Measurements from ENCODE around the gene CNTN2.

The CNTN2 gene

GRCh38 chr1:205049479-205049878, 6.5 kb downstream of the CNTN2 start:
- H3K9me3 ChIP-seq (ENCODE audit: insufficient read depth, low read length, severe bottlenecking): no peaks in the 10 kb centered on the region
- peaks cover 7% of the 10 kb centered on the region for H4K20me1 ChIP-seq (ENCODE audit: insufficient read depth, low read length)
- no peaks in the 10 kb centered on the region for H3K79me2 ChIP-seq (ENCODE audit: insufficient read depth, low read length)
- H3K4me2 ChIP-seq (ENCODE audit: insufficient read depth, low read length): no peak overlapping the region
- ATAC-seq (ENCODE audit: insufficient read depth, low read depth) (no peak), DNase-seq (no peak)
- TF ChIP-seq EZH2 (IDR thresholded peaks at IDR 0.05; ENCODE audit: borderline replicate concordance, low read depth, low read length, severe bottlenecking) (no peak), CTCF (IDR thresholded peaks at IDR 0.05; ENCODE audit: borderline replicate concordance, extremely low read depth, low read length, poor library complexity, severe bottlenecking) (no peak)
- peaks cover 34% of the 10 kb centered on the region for H3K27me3 ChIP-seq (ENCODE audit: insufficient read depth, low read length, poor library complexity)
- no peak overlapping the region for H2AFZ ChIP-seq (ENCODE audit: low read depth, low read length)
- H3K27ac ChIP-seq (ENCODE audit: low read length): no peak overlapping the region
- no peaks in the 10 kb centered on the region for H3K36me3 ChIP-seq (ENCODE audit: insufficient read depth, low read length)
- H3K4me3 ChIP-seq (ENCODE audit: low read depth in 1 of 2, low read length in 2 of 2): no peak overlapping the region
- no peak overlapping the region for H3K9ac ChIP-seq (ENCODE audit: low read depth, low read length)
- H3K4me1 ChIP-seq (ENCODE audit: insufficient read depth, low read length): no peaks in the 10 kb centered on the region

- DNase-seq (no peak), ATAC-seq (ENCODE audit: insufficient read depth, low read depth) (no peak)
- Histone ChIP-seq H3K4me2 (ENCODE audit: insufficient read depth, low read length) (no peak overlapping the region), H3K79me2 (ENCODE audit: insufficient read depth, low read length) (no peaks in the 10 kb centered on the region), H3K27ac (ENCODE audit: low read length) (no peak overlapping the region), H3K4me3 (ENCODE audit: low read depth in 1 of 2, low read length in 2 of 2) (no peak overlapping the region), H3K36me3 (ENCODE audit: insufficient read depth, low read length) (no peaks in the 10 kb centered on the region), H3K9me3 (ENCODE audit: insufficient read depth, low read length, severe bottlenecking) (no peaks in the 10 kb centered on the region), H3K9ac (ENCODE audit: low read depth, low read length) (no peak overlapping the region), H4K20me1 (ENCODE audit: insufficient read depth, low read length) (peaks cover 8% of the 10 kb centered on the region), H3K27me3 (ENCODE audit: insufficient read depth, low read length, poor library complexity) (peaks cover 24% of the 10 kb centered on the region), H2AFZ (ENCODE audit: low read depth, low read length) (no peak overlapping the region), H3K4me1 (ENCODE audit: insufficient read depth, low read length) (no peaks in the 10 kb centered on the region)
- TF ChIP-seq CTCF (IDR thresholded peaks at IDR 0.05; ENCODE audit: borderline replicate concordance, extremely low read depth, low read length, poor library complexity, severe bottlenecking) (no peak), EZH2 (IDR thresholded peaks at IDR 0.05; ENCODE audit: borderline replicate concordance, low read depth, low read length, severe bottlenecking) (no peak)
Measured at GRCh38 chr1:205052690-205053089, 9.7 kb downstream of the CNTN2 start.

- Histone ChIP-seq H3K4me3 (ENCODE audit: low read depth in 1 of 2, low read length in 2 of 2) (no peak overlapping the region), H2AFZ (ENCODE audit: low read depth, low read length) (no peak overlapping the region), H3K36me3 (ENCODE audit: insufficient read depth, low read length) (no peaks in the 10 kb centered on the region), H3K27me3 (ENCODE audit: insufficient read depth, low read length, poor library complexity) (peaks cover 20% of the 10 kb centered on the region), H3K9me3 (ENCODE audit: insufficient read depth, low read length, severe bottlenecking) (no peaks in the 10 kb centered on the region), H3K79me2 (ENCODE audit: insufficient read depth, low read length) (no peaks in the 10 kb centered on the region), H3K4me2 (ENCODE audit: insufficient read depth, low read length) (no peak overlapping the region), H3K4me1 (ENCODE audit: insufficient read depth, low read length) (no peaks in the 10 kb centered on the region), H3K27ac (ENCODE audit: low read length) (no peak overlapping the region), H4K20me1 (ENCODE audit: insufficient read depth, low read length) (peaks cover 8% of the 10 kb centered on the region), H3K9ac (ENCODE audit: low read depth, low read length) (no peak overlapping the region)
- DNase-seq: no peak
- ATAC-seq (ENCODE audit: insufficient read depth, low read depth): no peak
- TF ChIP-seq CTCF (IDR thresholded peaks at IDR 0.05; ENCODE audit: borderline replicate concordance, extremely low read depth, low read length, poor library complexity, severe bottlenecking) (no peak), EZH2 (IDR thresholded peaks at IDR 0.05; ENCODE audit: borderline replicate concordance, low read depth, low read length, severe bottlenecking) (no peak)
Measured at GRCh38 chr1:205053296-205053695, 10.3 kb downstream of the CNTN2 start.

GRCh38 chr1:205054013-205054412, 11.0 kb downstream of the CNTN2 start:
- H3K9me3 ChIP-seq (ENCODE audit: insufficient read depth, low read length, severe bottlenecking): no peaks in the 10 kb centered on the region
- H3K9ac ChIP-seq (ENCODE audit: low read depth, low read length): no peak overlapping the region
- H3K4me3 ChIP-seq (ENCODE audit: low read depth in 1 of 2, low read length in 2 of 2): no peak overlapping the region
- no peaks in the 10 kb centered on the region for H3K36me3 ChIP-seq (ENCODE audit: insufficient read depth, low read length)
- H3K27ac ChIP-seq (ENCODE audit: low read length): no peak overlapping the region
- no peak overlapping the region for H2AFZ ChIP-seq (ENCODE audit: low read depth, low read length)
- H3K4me2 ChIP-seq (ENCODE audit: insufficient read depth, low read length): no peak overlapping the region
- DNase-seq: no peak
- H4K20me1 ChIP-seq (ENCODE audit: insufficient read depth, low read length): peaks cover 8% of the 10 kb centered on the region
- no peaks in the 10 kb centered on the region for H3K4me1 ChIP-seq (ENCODE audit: insufficient read depth, low read length)
- no peaks in the 10 kb centered on the region for H3K79me2 ChIP-seq (ENCODE audit: insufficient read depth, low read length)
- ATAC-seq (ENCODE audit: insufficient read depth, low read depth): no peak
- peaks cover 20% of the 10 kb centered on the region for H3K27me3 ChIP-seq (ENCODE audit: insufficient read depth, low read length, poor library complexity)
- TF ChIP-seq CTCF (IDR thresholded peaks at IDR 0.05; ENCODE audit: borderline replicate concordance, extremely low read depth, low read length, poor library complexity, severe bottlenecking) (no peak), EZH2 (IDR thresholded peaks at IDR 0.05; ENCODE audit: borderline replicate concordance, low read depth, low read length, severe bottlenecking) (no peak)
